Myocyte (in vitro differentiated cells): ENCODE data around the gene FBP2. TPM values are rescaled to one million over a fixed set of nuclear protein-coding genes. Genes with fewer than 3 reads are reported as not detected.

Experiments
- total RNA-seq: library from RNA; depleted of rRNA; stranded (reverse); fragments of >200 nt; gene quantifications from 2 replicates; pipeline ENCODE4 v1.2.3, GENCODE V29; 2014

Gene FBP2
- total RNA-seq, 1 donor from 2014 or later: 0.32 TPM

Other genes starting within 250 kb of the FBP2 start
- not detected in 2 replicates for gene PCAT7, start 38.7 kb downstream of the FBP2 start, total RNA-seq
- 0.35 and 0.47 TPM in 2 replicates for gene FBP1, start 45.7 kb upstream of the FBP2 start, total RNA-seq
- 213 and 291 TPM in 2 replicates for gene AOPEP, start 132.9 kb upstream of the FBP2 start, total RNA-seq